ENCODE results near the gene P3R3URF. TPM values are rescaled to one million over a fixed set of nuclear protein-coding genes. Genes with fewer than 3 reads are reported as not detected.

The P3R3URF gene
- total and polyA plus RNA-seq, 9 of the 15 experiments (the other 6 are each of a cell fraction or from before 2014, with no cell fraction given), result not detected

DNA sequence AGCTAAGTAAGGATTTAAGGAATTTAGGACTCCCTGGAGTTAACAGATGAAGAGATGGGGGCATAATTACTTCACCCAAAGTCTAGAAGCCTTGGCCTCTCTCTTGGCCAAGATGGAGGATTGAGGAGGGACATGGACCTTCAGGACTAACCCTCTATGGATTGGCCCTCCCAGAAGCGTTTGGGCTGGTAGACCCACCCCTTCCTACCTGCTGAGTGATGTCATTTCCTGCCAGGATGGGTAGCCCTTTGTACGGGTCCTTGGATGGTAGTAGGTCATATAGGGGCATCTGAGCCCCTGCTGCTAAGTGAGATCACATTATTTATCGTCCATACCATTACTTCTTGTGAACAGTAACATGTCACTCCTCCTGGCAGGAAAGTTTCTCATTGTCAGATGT, 44.5 kb upstream of the P3R3URF start:
- Histone ChIP-seq H4K20me1 (replicated peaks; ENCODE audit: control insufficient read depth, insufficient read depth, low read length) (no peaks in the 10 kb centered on the region), H2AFZ (ENCODE audit: low read depth, low read length) (peak overlapping the region; percentile 47; the same call in 1 of the 2 replicates), H3K79me2 (ENCODE audit: control insufficient read depth, insufficient read depth, low read length) (no peaks in the 10 kb centered on the region), H3K9ac (ENCODE audit: insufficient read depth in 1 of 2, low read depth in 2 of 2, low read length in 2 of 2) (no peak overlapping the region), H3K9me3 (replicated peaks; ENCODE audit: control insufficient read depth, insufficient read depth, low read depth, low read length) (no peaks in the 10 kb centered on the region), H3K27me3 (ENCODE audit: control insufficient read depth in 2 of 2, insufficient read depth in 2 of 2, low read length in 2 of 2) (no peaks in the 10 kb centered on the region), H3K4me2 (ENCODE audit: insufficient read depth, low read length) (no peak overlapping the region; the same call in 1 of the 2 replicates), H3K27ac (ENCODE audit: extremely low read depth, low read depth, low read length) (no peak overlapping the region), H3K36me3 (ENCODE audit: control insufficient read depth, insufficient read depth, low read length) (no peaks in the 10 kb centered on the region), H3K4me1 (replicated peaks in 1 of 2; ENCODE audit: control insufficient read depth in 2 of 2, insufficient read depth in 2 of 2, low read length in 2 of 2) (peaks cover 0 to 5% of the 10 kb centered on the region in 2 experiments; a peak in 2 of 5 replicates), H3K9me1 (ENCODE audit: control insufficient read depth, insufficient read depth, low read length) (no peaks in the 10 kb centered on the region), H3K4me3 (no peak overlapping the region)
- ChIA-PET CTCF (ENCODE audit: low intra/inter-chr PET ratio) (interaction anchor here (3.6 kb wide), 1 partner anchor 41 kb away, joined by 44 read pairs; no protein-coding TSS in a partner anchor), POLR2A (interaction anchor here (1.0 to 1.5 kb wide), 4 partner anchors 12 to 1500 kb away, joined by 3 to 5 read pairs (median 4); no protein-coding TSS in a partner anchor)
- DNase-seq (ENCODE audit: extremely low read depth in 1 of 4, low spot score in 3 of 4) (peak in 2 of 4 experiments; percentile 33 to 48), ATAC-seq (peak; percentile 47), FAIRE-seq (no peak)
- no TSS peak for BruUV-seq (replicated peaks)
- WGBS (ENCODE audit: insufficient coverage, low coverage, missing lambda C conversion rate), result 17% methylated on average over 3 of the region's 3 CpGs
- intact Hi-C loops (cut with micrococcal nuclease) (no loop called here), in situ Hi-C loops (cut with MboI) (no loop called here)
- TF ChIP-seq DIDO1 (tag; IDR thresholded peaks at IDR 0.05; ENCODE audit: low read depth) (no peak), EP400 (IDR thresholded peaks at IDR 0.05) (no peak), ZNF431 (CRISPR knock-in tag; IDR thresholded peaks at IDR 0.05) (no peak), GABPA (tag; conservative IDR thresholded peaks at IDR 0.05; ENCODE audit: low read depth) (peak; percentile 49), MED1 (CRISPR knock-in tag; IDR thresholded peaks at IDR 0.05; ENCODE audit: borderline replicate concordance) (no peak), TAF7 (tag; IDR thresholded peaks at IDR 0.05) (no peak), ATF1 (CRISPR knock-in tag; IDR thresholded peaks at IDR 0.05) (no peak), ATF1 (tag; IDR thresholded peaks at IDR 0.05) (0 out of 2 replicates have a peak, but pooled peaks have one; percentile 14), ZNF316 (IDR thresholded peaks at IDR 0.05) (no peak), PTBP1 (IDR thresholded peaks at IDR 0.05; ENCODE audit: low read depth, low read length) (no peak), POLR3A (IDR thresholded peaks at IDR 0.05; ENCODE audit: borderline replicate concordance, extremely low read depth, insufficient read depth, insufficient read length) (no peak), RUNX1 (IDR thresholded peaks at IDR 0.05; ENCODE audit: low read depth) (no peak), ELF1 (tag; IDR thresholded peaks at IDR 0.05) (no peak), JUNB (CRISPR knock-in tag; conservative IDR thresholded peaks at IDR 0.05) (no peak), ZNF77 (CRISPR knock-in tag; IDR thresholded peaks at IDR 0.05) (no peak)
- TF ChIP-seq, protein P1, sequence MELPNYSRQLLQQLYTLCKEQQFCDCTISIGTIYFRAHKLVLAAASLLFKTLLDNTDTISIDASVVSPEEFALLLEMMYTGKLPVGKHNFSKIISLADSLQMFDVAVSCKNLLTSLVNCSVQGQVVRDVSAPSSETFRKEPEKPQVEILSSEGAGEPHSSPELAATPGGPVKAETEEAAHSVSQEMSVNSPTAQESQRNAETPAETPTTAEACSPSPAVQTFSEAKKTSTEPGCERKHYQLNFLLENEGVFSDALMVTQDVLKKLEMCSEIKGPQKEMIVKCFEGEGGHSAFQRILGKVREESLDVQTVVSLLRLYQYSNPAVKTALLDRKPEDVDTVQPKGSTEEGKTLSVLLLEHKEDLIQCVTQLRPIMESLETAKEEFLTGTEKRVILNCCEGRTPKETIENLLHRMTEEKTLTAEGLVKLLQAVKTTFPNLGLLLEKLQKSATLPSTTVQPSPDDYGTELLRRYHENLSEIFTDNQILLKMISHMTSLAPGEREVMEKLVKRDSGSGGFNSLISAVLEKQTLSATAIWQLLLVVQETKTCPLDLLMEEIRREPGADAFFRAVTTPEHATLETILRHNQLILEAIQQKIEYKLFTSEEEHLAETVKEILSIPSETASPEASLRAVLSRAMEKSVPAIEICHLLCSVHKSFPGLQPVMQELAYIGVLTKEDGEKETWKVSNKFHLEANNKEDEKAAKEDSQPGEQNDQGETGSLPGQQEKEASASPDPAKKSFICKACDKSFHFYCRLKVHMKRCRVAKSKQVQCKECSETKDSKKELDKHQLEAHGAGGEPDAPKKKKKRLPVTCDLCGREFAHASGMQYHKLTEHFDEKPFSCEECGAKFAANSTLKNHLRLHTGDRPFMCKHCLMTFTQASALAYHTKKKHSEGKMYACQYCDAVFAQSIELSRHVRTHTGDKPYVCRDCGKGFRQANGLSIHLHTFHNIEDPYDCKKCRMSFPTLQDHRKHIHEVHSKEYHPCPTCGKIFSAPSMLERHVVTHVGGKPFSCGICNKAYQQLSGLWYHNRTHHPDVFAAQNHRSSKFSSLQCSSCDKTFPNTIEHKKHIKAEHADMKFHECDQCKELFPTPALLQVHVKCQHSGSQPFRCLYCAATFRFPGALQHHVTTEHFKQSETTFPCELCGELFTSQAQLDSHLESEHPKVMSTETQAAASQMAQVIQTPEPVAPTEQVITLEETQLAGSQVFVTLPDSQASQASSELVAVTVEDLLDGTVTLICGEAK (IDR thresholded peaks at IDR 0.05), result peak; percentile 45; the same call in 1 of the 2 replicates
- TF ChIP-seq, protein P1 (CRISPR knock-in tag; IDR thresholded peaks at IDR 0.05), result no peak
